Amniotic stem cell (primary cell): ENCODE measurements around the gene SLC6A8.
A peak's percentile ranks its signal among the peaks of the same experiment; 100 is the strongest.

Experiments
- DNase-seq: peaks from one replicate; lab custom pipeline; 2025; lab: John Stamatoyannopoulos, UW

Gene SLC6A8

GRCh38 chrX:153687121-153688039 is at the start of gene SLC6A8:
SLC6A8 (plus strand) TSS chrX:153687926; CDS start chrX:153688575, 649 bp downstream.
- DNase-seq: peak; percentile 4

- no peak for DNase-seq
Observed at GRCh38 chrX:153638041-153638371, 49.7 kb upstream of the SLC6A8 start.

- no peak for DNase-seq
Observed at GRCh38 chrX:153638436-153639176, 49.1 kb upstream of the SLC6A8 start.

GRCh38 chrX:153639177-153640044 is 48.3 kb upstream of the SLC6A8 start:
- no peak for DNase-seq

GRCh38 chrX:153640045-153640686 is 47.6 kb upstream of the SLC6A8 start:
- DNase-seq: no peak

GRCh38 chrX:153640736-153641575 is 46.8 kb upstream of the SLC6A8 start:
- DNase-seq: no peak

- DNase-seq: no peak
Observed at GRCh38 chrX:153641627-153642026, 46.1 kb upstream of the SLC6A8 start.

- DNase-seq: no peak
Observed at GRCh38 chrX:153642051-153642654, 45.6 kb upstream of the SLC6A8 start.

- no peak for DNase-seq
Observed at GRCh38 chrX:153642655-153643430, 44.9 kb upstream of the SLC6A8 start.

GRCh38 chrX:153643431-153644351 is 44.0 kb upstream of the SLC6A8 start:
- DNase-seq: no peak

- no peak for DNase-seq
Observed at GRCh38 chrX:153644356-153645125, 43.2 kb upstream of the SLC6A8 start.

GRCh38 chrX:153645151-153645550 is 42.6 kb upstream of the SLC6A8 start:
- no peak for DNase-seq

GRCh38 chrX:153645921-153646488 is 41.7 kb upstream of the SLC6A8 start:
- no peak for DNase-seq

- no peak for DNase-seq
Observed at GRCh38 chrX:153646620-153647373, 40.9 kb upstream of the SLC6A8 start, which contains the start of gene DUSP9. DUSP9 (plus strand) TSS chrX:153647203; CDS start chrX:153647954, 751 bp downstream.

GRCh38 chrX:153647461-153648357 is 40.0 kb upstream of the SLC6A8 start:
- no peak for DNase-seq
